GM18511 (cell line): ENCODE data around the gene PAQR4.
"Not testable (repeated sequence)": the region's sequence is repeated elsewhere in the genome, so short reads cannot be mapped to it uniquely, and the experiment has no call there.

ENCODE experiments used
- ATAC-seq: cut with Tn5 transposase; IDR thresholded peaks from one replicate; pipeline ENCODE4 v1.9.1; 2021; ENCODE audit warnings: mild to moderate bottlenecking, moderate library complexity; ENCODE audit not compliant: unreplicated experiment

The PAQR4 gene

DNA sequence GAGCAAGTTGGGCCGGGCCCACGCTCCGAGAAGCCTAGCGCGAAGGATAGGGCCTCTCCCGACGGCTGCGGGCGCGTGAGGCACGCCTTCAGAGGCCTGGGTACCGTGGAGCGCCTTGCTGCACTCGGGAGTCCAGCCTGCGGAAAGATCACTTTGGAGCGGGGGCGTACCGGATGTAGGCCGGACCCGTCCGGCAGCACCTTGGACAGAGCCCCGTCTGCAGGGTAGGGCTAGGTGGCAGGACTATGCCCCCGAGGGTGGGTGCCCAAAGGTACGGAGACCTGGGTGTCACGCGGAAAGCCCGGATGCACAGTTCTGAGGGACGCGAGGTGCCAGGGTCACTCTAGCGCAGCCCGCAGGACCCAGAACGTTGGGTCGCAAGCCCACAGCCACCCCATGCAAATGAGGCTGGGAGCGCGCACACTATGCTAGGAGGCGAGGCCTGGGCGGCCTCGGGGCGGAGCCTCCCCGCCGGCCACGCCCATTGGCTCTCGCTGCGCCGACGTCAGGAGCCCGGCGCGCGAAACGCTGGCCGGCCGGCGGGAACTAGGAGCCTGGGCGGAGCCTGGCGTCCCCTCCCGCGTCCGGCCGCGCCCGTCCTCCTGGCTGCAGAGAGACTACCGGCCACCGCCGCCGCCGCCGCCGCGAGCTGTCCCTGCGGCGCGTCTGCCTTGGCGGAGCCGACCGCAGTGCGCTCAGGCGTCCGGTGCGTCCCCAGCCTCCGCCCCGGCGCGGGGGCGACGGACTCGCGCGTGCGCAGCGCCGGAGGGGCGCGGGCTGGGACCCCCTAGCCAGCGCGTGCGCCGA, at the start of gene PAQR4:
PAQR4 (plus strand) TSS at position 611 of the 807 bp plus-strand sequence. CDS start 327 bp downstream, outside the sequence.
- ATAC-seq = peak; percentile 73

DNA sequence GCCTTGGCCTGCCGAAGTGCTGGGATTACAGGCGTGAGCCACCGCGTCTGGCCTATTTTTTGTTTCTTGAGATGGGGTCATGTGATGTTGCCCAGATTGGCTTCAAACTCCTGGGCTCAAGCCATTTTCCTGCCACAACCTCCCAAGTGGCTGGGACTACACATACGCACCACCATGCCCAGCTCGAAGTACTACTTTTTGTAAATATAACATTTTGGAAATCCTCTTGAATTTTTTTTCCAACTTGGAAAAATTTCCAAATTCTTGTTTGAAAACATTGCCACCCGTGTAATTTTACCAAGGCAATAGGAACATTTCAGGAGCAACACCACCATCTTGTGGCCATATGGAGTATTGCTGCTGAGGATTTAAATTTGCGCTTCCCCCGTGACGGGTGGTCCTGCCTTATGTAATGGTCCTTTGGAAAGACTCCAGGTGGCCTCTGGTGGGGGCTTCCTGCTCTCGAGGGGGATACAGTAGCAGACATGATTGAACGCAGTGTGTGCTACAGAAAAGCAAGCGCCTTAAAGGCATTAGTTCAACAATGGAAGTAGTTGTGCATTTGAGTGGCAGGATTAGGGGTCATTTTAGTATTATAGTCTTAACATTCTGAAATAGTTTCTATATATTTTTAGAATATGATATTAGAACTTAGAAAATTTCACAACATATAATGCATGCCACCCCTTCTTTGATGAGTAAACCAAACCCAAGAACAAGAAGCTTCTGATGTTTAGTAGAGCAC, 49.5 kb upstream of the PAQR4 start:
- ATAC-seq = no peak

DNA sequence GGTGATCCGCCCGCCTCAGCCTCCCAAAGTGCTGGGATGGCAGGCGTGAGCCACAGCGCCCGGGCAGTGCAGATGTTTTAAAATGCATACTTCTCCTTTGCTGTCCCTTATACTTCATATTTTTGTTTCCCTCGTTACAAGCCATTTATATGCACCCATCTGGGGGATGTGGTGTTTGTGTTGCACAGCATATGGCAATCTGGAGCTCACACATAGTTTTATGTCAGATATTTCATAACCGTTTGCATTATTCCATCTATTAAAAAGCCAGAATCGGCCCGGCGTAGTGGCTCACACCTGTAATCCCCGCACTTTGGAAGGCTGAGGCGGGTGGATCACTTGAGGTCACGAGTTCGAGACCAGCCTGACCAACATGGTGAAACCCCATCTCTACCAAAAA, 45.7 kb upstream of the PAQR4 start:
- ATAC-seq = no peak

DNA sequence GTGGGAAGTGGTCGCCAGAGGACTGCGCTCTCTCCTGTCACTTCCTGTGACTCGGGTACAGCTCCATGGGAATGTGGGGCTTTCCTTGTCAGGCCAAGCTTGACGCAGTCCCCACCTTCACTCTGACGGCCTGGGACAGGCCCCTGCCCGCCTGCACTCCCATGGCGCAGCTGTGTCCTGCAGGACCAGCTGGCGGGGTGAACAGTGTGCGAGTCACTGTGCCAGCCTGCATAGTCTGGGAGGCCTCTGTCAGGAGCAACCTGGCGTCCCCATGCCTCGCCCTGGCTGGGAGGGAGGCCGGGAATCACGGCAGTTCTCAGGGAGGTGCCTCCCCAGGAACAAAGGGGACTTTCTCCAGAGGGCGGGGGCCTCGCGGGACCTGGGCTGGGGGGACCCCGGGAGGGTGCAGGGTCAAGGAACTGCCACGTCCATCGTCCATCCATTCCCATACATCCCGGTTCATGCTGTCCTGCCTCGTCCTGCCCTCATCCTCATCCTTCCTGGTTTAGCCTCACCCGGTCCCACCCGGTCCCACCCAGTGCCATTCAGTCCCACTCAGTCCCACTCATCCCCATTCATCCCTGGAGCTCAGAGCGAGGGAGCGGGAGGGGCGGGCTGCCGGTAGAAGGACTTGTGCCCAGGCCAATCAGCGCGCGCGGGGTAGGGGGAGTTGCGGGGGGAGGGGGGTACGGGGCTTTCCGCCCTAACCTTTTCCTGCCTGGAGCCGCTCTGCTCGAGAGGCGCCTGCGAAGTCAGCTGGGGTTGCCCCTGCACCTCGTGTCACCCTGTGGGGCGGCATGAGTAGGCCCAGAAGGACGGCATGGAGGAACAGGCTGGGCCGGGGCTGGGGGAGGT, 44.0 kb upstream of the PAQR4 start:
- no peak for ATAC-seq

DNA sequence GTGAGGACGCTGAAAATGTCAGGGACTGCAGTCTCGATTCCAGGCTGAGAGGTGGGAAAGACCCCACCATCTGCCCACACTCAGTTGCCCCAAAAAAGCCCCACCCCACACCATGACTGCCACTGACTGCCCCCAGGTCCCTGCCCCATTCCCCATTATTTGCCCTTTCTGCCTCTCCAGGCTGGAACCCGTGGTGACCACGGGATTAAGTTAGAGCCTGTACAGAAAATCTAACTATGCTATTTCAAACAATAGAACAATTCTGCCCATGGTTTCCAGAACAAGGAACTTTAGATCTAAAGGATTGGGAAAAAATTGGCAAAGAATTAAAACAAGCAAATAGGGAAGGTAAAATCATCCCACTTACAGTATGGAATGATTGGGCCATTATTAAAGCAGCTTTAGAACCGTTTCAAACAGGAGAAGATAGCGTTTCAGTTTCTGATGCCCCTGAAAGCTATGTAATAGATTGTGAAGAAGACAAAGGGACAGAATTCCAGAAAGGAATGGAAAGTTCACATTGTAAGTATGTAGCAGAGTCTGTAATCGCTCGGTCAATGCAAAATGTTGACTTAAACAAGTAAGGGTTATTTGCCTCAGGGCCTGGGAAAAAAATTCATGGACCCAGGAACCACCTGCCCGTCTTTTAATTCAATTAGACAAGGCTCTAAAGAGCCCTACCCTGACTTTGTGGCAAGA, 43.0 kb upstream of the PAQR4 start:
- ATAC-seq = no peak

DNA sequence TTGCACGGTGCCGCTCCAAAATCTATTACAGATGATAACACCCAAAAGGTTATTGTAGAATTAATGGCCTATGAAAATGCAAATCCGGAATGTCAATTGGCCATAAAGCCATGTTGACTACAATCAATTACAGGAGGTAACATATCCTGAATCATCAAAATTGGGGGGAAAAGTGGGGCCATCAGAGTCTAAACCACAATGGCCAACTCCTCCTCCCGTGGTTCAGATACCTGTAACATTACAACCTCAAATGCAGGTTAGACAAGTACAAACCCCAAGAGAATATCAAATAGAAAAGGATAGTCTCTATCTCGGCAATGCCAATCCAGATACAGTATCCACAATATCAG, 42.5 kb upstream of the PAQR4 start:
- ATAC-seq = no peak

DNA sequence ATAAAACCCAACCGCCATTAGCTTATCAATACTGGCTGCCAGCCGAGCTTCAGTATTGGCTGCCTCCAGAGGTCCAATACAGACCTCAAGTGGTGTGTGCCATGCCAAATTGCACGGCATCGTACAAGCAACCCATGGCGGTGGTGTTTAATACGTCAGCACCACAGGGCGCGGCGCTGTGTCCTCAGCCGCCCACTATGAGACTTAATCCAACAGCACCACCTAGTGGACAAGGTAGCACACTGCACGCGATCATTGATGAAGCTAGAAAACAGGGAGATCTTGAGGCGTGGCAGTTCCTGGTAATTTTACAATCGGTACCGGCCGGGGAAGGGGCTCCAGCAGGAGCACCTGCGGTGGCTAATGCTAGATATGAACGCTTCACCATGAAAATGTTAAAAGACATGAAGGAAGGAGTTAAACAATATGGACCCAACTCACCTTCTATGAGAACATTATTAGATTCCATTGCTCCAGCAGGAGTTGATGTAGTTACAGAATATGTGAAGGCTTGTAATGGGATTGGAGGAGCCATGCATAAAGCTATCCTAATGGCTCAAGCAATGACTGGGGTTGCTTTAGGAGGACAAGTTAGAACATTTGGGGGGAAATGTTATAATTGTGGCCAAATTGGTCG, 42.0 kb upstream of the PAQR4 start:
- no peak for ATAC-seq

DNA sequence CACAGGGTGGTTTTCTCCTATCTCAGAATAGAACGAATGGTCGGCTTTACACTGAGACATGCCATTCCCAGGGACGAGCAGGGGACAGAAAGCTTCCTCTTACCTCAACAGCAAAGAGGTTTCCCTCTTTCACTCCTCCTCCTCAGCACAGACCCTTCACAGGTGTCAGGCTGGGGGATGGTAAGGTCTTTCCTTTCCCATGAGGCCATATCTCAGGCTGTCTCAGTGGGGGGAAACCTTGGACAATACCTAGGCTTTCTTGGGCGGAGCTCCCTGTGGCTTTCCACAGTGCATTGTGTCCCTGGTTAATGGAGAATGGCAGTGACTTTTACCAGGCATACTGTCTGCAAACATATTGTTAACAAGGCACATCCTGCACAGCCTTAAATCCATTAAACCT, 41.0 kb upstream of the PAQR4 start:
- ATAC-seq = not testable (repeated sequence)

DNA sequence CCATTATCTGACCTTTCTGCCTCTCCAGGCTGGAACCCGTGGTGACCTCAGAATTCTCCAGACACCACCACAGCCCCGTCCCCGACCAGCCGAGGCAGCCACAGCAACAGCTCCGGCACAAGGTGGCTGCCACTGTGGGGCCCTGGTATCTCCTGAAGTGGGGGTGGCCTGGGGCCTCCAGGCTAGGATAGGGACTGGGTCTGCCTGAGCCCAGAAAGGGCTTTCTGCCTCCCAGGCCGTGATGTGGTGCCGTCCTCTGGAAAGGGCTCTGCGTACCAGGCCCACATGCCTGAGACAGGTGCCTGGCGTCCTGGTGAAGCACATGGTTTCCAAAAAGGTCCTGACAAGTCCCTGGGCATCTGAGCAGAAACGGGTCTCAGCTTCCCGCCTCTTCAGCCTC, 40.4 kb upstream of the PAQR4 start:
- no peak for ATAC-seq

DNA sequence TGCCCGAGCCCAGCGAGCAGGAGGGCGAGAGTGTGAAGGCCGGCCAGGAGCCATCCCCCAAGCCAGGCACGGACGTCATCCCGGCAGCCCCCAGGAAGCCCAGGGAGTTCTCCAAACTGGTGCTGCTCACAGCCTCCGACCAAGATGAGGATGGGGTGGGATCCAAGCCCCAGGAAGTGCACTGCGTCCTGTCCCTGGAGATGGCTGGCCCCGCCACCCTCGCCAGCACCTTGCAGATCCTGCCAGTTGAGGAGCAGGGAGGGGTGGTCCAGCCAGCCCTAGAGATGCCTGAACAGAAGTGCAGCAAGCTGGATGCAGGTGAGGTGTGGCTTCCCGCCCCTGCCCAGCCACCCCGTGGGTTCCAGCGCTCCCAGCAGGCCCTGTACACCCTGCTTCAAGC, 39.5 kb upstream of the PAQR4 start:
- no peak for ATAC-seq

DNA sequence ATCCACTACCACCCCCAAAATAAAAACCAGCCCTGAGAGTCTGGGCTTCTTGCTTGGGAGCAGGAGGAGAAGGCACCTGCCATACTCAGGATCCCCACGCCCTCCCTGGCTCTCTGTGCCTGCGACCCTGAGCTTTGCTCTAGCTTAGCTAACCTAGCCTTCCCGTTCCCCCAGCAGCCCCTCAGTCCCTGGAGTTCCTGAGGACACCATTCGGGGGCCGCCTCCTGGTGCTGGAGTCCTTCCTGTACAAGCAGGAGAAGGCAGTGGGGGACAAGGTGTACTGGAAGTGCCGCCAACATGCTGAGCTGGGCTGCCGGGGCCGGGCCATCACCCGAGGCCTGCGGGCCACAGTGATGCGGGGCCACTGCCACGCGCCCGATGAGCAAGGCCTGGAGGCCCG, 38.9 kb upstream of the PAQR4 start:
- ATAC-seq = no peak

DNA sequence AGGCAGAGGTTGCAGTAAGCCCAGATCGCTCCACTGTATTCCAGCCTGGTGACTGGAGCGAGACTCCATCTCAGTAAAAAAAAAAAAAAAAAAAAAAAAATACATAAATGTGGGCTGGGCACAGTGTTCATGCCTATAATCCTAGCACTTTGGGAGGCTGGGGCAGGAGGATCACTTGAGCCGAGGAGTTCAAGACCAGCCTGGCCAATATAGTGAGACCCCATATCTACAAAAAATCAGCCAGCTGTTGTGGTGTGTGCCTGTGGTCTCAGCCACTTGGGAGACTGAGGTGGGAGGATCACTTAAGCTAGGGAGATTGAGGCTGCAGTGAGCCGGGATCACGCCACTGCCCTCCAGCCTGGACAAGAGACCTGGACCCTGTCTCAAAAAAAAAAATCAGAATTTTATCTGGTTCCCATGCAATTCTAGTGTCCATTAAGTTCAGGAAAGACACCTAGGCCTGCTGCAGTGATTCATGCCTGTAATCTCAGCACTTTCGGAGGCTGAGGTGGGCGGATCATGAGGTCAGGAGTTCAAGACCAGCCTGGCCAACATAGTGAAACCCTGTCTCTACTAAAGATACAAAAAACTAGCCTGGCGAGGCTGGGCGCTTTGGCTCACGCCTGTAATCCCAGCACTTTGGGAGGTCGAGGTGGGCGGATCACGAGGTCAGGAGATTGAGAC, 37.8 kb upstream of the PAQR4 start:
- ATAC-seq = not testable (repeated sequence)

DNA sequence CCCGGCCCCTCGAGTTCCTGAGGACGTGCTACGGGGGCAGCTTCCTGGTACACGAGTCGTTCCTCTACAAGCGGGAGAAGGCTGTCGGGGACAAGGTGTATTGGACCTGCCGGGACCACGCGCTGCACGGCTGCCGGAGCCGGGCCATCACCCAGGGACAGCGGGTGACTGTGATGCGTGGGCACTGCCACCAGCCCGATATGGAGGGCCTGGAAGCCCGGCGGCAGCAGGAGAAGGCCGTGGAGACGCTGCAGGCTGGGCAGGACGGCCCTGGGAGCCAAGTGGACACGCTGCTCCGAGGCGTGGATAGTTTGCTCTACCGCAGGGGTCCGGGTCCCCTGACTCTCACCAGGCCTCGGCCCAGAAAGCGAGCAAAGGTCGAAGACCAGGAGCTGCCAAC, 36.0 kb upstream of the PAQR4 start:
- ATAC-seq = no peak

DNA sequence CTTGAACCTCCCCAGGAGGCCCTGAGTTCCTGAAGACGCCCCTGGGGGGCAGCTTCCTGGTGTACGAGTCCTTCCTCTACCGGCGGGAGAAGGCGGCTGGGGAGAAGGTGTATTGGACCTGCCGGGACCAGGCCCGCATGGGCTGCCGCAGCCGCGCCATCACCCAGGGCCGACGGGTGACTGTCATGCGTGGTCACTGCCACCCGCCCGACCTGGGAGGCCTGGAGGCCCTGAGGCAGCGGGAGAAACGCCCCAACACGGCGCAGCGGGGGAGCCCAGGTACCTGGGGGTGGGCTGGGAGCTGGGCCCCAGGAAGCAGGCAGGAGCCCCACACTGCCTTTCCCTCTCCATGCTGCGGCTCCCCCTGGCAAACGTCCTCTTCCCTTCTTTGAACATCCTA, 35.4 kb upstream of the PAQR4 start:
- no peak for ATAC-seq

DNA sequence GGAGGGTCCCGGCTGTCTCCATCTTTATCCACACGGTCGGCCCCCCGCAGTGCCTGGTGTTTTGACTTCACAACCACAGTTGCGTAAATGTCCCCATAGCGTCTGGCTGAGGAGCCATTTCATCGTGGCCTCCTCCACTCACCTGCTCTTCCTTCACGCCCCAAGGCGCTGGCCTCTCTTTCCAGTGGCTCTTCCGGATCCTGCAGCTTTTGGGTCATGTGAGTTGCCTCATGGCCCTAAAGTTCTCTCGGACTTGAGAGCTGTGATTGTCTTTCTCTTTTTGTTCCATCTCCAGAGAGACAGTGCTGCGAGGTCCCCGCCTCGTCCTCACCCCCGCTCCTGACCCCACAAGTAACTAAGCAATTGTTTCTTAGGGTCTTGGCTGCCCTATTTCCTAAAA, 34.7 kb upstream of the PAQR4 start:
- no peak for ATAC-seq

DNA sequence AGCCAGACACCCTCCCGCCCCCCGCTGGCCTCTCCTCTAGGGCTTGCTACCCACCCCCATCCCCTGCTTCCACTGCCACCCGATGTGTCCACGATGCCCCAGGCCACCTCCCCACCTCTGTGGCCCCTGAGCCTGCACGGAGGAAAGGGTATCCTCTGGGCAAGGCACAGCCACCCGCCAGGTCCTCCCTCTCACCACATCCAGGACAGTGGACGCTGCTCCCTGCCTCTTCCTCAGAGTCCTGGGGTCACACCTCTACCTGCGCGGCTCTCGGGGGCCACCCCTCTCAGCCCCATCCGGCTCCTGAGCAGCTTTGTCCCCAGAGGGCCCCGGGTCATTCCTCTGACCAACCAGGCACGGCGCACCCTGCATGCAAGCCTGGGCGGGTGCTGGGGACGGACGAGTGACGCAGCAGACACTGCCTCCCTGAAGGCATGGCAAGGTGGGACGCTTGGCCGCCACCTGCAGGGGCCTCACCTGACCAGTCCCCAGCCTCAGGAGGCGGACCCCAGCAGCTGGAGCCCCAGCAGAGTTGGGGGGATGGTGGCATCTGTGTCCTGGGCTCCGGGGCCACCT, 32.6 kb upstream of the PAQR4 start:
- ATAC-seq = no peak

DNA sequence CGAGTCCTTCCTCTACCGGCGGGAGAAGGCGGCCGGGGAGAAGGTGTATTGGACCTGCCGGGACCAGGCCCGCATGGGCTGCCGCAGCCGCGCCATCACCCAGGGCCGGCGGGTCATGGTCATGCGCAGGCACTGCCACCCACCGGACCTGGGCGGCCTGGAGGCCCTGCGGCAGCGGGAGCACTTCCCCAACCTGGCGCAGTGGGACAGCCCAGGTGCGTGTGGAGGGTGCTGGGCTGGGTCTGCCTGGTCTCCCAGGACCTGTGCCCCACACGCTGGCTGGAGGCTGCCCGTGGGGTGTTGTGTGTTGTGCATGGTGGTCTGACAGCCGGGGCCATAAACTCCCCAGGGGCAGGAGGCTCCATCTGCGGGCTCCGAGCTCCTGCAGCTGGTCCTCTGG, 32.0 kb upstream of the PAQR4 start:
- ATAC-seq = no peak

DNA sequence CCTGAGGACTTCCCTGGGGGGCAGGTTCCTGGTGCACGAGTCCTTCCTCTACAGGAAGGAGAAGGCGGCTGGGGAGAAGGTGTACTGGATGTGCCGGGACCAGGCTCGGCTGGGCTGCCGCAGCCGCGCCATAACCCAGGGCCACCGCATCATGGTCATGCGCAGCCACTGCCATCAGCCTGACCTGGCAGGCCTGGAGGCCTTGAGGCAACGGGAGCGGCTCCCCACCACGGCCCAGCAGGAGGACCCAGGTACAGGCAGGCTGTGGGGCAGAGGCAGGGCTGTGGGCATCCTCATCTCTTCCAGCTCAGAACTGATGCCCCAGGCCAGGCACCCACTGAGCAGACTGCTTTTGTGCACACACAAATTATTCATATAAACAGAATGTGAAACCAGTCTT, 30.9 kb upstream of the PAQR4 start:
- ATAC-seq = no peak

DNA sequence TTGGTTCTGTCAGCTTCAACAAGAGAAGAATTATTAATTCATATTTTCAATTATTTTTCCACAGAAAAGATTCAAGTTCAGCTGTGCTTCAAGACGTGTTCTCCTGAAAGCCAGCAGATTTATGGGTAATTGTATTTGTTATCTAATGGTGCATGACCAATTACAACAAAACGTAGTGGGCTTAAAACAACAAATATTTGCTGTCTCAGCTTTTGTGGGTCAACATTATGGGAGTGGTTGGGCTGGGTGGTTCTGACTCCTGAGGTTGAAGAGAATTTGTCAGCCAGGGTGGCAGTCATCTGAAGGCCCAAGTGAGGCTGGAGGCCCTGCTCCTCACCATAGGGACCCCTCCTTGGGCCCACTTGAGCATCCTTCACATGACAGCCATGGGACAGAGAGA, 29.2 kb upstream of the PAQR4 start:
- no peak for ATAC-seq

DNA sequence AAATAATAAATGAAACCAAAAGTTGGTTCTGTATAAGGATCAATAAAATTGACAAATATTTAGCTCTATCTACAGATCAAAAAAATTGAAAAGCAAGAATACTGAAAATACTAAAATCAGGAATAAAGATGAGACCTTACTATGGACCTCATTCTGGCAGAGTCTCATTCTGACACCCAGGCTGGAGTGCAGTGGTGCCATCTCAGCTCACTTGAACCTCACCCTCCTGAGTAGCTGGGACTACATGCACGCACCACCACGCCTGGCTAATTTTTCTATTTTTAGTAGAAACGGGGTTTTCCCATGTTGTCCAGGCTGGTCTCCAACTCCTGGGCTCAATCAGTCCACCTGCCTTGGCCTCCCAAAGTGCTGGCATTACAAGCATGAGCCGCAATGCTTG, 27.1 kb upstream of the PAQR4 start:
- ATAC-seq = no peak
